ENCODE measurements around the gene ICAM4.

DNA sequence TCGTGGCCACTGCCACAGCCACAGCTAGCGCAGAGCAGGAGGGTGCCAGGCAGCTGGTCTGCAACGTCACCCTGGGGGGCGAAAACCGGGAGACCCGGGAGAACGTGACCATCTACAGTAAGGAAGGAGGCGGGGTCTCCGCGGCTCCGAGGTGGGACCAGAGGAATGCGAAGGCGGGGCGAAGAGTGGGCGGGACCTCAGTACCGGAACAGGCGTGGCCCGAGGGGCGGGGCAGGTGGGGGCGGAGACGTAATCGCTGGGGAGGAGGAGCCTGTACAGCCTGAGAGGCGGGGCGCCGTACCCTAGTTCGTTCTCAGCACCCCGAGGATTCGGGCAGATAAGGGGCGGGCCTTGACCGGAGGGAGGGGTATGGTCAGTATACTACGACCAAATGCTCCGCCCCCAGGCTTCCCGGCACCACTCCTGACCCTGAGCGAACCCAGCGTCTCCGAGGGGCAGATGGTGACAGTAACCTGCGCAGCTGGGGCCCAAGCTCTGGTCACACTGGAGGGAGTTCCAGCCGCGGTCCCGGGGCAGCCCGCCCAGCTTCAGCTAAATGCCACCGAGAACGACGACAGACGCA lies 5.5 kb downstream of the ICAM4 start:
- TF ChIP-seq POLR2AphosphoS5 (IDR thresholded peaks at IDR 0.05) = no peak
- TF ChIP-seq, protein P1, sequence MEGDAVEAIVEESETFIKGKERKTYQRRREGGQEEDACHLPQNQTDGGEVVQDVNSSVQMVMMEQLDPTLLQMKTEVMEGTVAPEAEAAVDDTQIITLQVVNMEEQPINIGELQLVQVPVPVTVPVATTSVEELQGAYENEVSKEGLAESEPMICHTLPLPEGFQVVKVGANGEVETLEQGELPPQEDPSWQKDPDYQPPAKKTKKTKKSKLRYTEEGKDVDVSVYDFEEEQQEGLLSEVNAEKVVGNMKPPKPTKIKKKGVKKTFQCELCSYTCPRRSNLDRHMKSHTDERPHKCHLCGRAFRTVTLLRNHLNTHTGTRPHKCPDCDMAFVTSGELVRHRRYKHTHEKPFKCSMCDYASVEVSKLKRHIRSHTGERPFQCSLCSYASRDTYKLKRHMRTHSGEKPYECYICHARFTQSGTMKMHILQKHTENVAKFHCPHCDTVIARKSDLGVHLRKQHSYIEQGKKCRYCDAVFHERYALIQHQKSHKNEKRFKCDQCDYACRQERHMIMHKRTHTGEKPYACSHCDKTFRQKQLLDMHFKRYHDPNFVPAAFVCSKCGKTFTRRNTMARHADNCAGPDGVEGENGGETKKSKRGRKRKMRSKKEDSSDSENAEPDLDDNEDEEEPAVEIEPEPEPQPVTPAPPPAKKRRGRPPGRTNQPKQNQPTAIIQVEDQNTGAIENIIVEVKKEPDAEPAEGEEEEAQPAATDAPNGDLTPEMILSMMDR (IDR thresholded peaks at IDR 0.05) = no peak

All from esophagus muscularis mucosa (tissue), 3 donors.